Smooth muscle cell (in vitro differentiated cells): ENCODE data around the gene DPPA5. TPM values are rescaled to one million over a fixed set of nuclear protein-coding genes. Genes with fewer than 3 reads are reported as not detected.
A peak's percentile ranks its signal among the peaks of the same experiment; 100 is the strongest.
"Not testable (repeated sequence)": the region's sequence is repeated elsewhere in the genome, so short reads cannot be mapped to it uniquely, and the experiment has no call there.

Experiments used
- DNase-seq: peaks from one replicate; lab custom pipeline; 2025; ENCODE audit not compliant: unreplicated experiment; lab: John Stamatoyannopoulos, UW
- H2AFZ ChIP-seq: fragments of 200-600 bp; sonication (generic); 2 replicates; pipeline ENCODE4 v1.6.0; 2016; ENCODE audit warnings: antibody characterized with exemption, low read depth, mild to moderate bottlenecking
- H3F3A ChIP-seq: fragments of 200-600 bp; sonication (generic); 2 replicates; pipeline ENCODE4 v1.6.0; 2017; ENCODE audit warnings: antibody characterized with exemption, low read depth
- H3K27ac ChIP-seq: fragments of 200-600 bp; sonication (generic); 2 replicates; pipeline ENCODE4 v1.5.1; 2016; ENCODE audit warnings: low read depth, mild to moderate bottlenecking
- H3K27me3 ChIP-seq: fragments of 200-600 bp; sonication (generic); 2 replicates; pipeline ENCODE4 v1.6.1; 2016; ENCODE audit warnings: low read depth, mild to moderate bottlenecking
- H3K36me3 ChIP-seq: fragments of 200-600 bp; sonication (generic); 2 replicates; pipeline ENCODE4 v1.5.1; 2016; ENCODE audit warnings: low read depth
- H3K4me1 ChIP-seq: fragments of 200-600 bp; sonication (generic); 2 replicates; pipeline ENCODE4 v1.5.1; 2016; ENCODE audit warnings: low read depth
- H3K4me2 ChIP-seq: fragments of 200-600 bp; sonication (generic); 2 replicates; pipeline ENCODE4 v1.6.0; 2016; ENCODE audit warnings: mild to moderate bottlenecking
- H3K4me3 ChIP-seq: fragments of 200-600 bp; sonication (generic); 2 replicates; pipeline ENCODE4 v1.5.1; 2016; ENCODE audit warnings: mild to moderate bottlenecking
- H3K79me2 ChIP-seq: fragments of 200-600 bp; sonication (generic); 2 replicates; pipeline ENCODE4 v1.6.0; 2016; ENCODE audit warnings: low read depth, mild to moderate bottlenecking
- H3K9ac ChIP-seq: fragments of 200-600 bp; sonication (generic); 2 replicates; pipeline ENCODE4 v1.6.0; 2016; ENCODE audit warnings: low read depth
- H3K9me3 ChIP-seq: fragments of 200-600 bp; sonication (generic); replicated peaks from 2 replicates; pipeline ENCODE4 v1.5.1; 2016; ENCODE audit warnings: low read depth
- H4K20me1 ChIP-seq: fragments of 200-600 bp; sonication (generic); 2 replicates; pipeline ENCODE4 v1.6.0; 2016; ENCODE audit warnings: low read depth
- CTCF ChIP-seq: fragments of 200-600 bp; sonication (generic); IDR thresholded peaks from 2 replicates; pipeline ENCODE4 v1.5.1; 2017; ENCODE audit warnings: borderline replicate concordance, mild to moderate bottlenecking, antibody characterized with exemption; ENCODE audit not compliant: insufficient read depth, poor library complexity, severe bottlenecking
- WGBS: methylation state at CpG from one replicate; pipeline ENCODE4 v1.1.7; 2016; ENCODE audit warnings: low lambda C conversion rate; 5-methylcytosine and 5-hydroxymethylcytosine counted together
- polyA plus RNA-seq: library from polyadenylated mRNA; unstranded; fragments of >200 nt; fragmentation: Nextera tagmentation; extraction: Ambion mirVana; gene quantifications from 2 replicates; pipeline ENCODE4 v1.2.1, GENCODE V29; 2016
- small RNA-seq: library from RNA; depleted of rRNA; stranded (forward); fragments of <200 nt; gene quantifications from one replicate; pipeline ENCODE3, GENCODE V24; 2014
- total RNA-seq: library from RNA; depleted of rRNA; stranded (reverse); fragments of >200 nt; gene quantifications from 2 replicates; pipeline ENCODE4 v1.2.3, GENCODE V29; 2014

DPPA5 gene
- total and polyA plus RNA-seq, 2 experiments from 2014 or later = not detected

GRCh38 chr6:73309785-73310502 lies 44.1 kb downstream of the DPPA5 start:
- H4K20me1 ChIP-seq = no peaks in the 10 kb centered on the region
- H3K36me3 ChIP-seq = no peaks in the 10 kb centered on the region
- H3F3A ChIP-seq = no peaks in the 10 kb centered on the region
- H3K4me2 ChIP-seq = peak overlapping the region; percentile 94
- TF ChIP-seq CTCF = peak; percentile 44
- H3K4me3 ChIP-seq = peak overlapping the region; percentile 69
- H3K4me1 ChIP-seq = peaks cover 4% of the 10 kb centered on the region
- 2% methylated on average over 55 of the region's 59 CpGs for WGBS
- peaks cover 26% of the 10 kb centered on the region for H3K79me2 ChIP-seq
- peak overlapping the region; percentile 13 for H3K27ac ChIP-seq
- no peaks in the 10 kb centered on the region for H3K27me3 ChIP-seq
- no peaks in the 10 kb centered on the region for H3K9me3 ChIP-seq
- peak overlapping the region; percentile 56 for H3K9ac ChIP-seq
- H2AFZ ChIP-seq = peak overlapping the region; percentile 88
- DNase-seq = peak; percentile 42

- no peaks in the 10 kb centered on the region for H3K36me3 ChIP-seq
- H3K27me3 ChIP-seq = no peaks in the 10 kb centered on the region
- WGBS = 3% methylated on average over 13 of the region's 13 CpGs
- H3K79me2 ChIP-seq = peaks cover 26% of the 10 kb centered on the region
- H3K9ac ChIP-seq = peak overlapping the region; percentile 56
- no peaks in the 10 kb centered on the region for H3K9me3 ChIP-seq
- H3K4me3 ChIP-seq = peak overlapping the region; percentile 69
- no peak for TF ChIP-seq CTCF
- H4K20me1 ChIP-seq = no peaks in the 10 kb centered on the region
- no peaks in the 10 kb centered on the region for H3F3A ChIP-seq
- peak overlapping the region; percentile 13 for H3K27ac ChIP-seq
- no peak for DNase-seq
- peaks cover 4% of the 10 kb centered on the region for H3K4me1 ChIP-seq
- peak overlapping the region; percentile 94 for H3K4me2 ChIP-seq
- peak overlapping the region; percentile 88 for H2AFZ ChIP-seq
Observed at GRCh38 chr6:73309535-73309784, 44.6 kb downstream of the DPPA5 start.

DNA sequence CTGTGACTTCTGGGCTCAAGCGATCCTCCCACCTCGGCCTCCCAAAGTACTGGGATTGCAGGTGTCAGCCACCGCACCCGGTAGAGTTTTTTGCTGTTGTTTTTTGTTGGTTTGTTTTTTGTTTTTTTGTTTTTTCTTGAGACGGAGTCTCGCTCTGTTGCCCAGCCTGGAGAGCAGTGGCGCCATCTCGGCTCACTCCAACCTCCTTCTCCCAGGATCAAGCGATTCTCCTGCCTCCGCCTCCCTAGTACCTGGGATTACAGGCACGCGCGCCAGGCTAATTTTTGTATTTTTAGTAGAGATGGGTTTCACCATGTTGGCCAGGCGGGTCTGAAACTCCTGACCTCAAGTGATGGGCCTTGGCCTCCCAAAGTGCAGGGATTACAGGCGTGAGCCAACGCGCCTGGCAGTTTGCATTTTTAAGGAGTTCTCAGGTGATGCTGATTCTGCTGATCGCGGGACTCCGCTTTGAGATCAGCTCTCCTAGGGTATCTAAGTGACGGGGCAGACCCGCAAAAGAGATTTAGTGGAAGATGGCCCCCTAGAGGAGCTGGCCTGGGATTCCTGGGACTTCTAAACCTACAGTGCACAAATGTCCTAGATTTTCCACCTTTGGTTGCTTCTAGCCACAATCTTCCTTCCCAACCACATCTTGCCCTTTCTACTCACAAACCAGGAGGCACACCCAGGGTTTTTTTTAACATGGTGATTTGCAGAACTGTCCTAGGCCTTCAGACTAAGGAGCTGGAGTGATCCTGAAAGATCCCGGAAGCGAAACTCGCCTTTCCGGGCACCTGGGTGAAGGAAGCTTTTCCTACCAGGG lies 45.2 kb downstream of the DPPA5 start:
- Histone ChIP-seq H3K9me3 (no peaks in the 10 kb centered on the region), H3K36me3 (no peaks in the 10 kb centered on the region), H3K4me1 (peaks cover 4% of the 10 kb centered on the region), H3K9ac (peak overlapping the region; percentile 56), H2AFZ (peak overlapping the region; percentile 88), H3F3A (no peaks in the 10 kb centered on the region), H3K27ac (peak overlapping the region; percentile 13), H3K4me3 (peak overlapping the region; percentile 69), H3K4me2 (peak overlapping the region; percentile 94), H4K20me1 (no peaks in the 10 kb centered on the region), H3K79me2 (peaks cover 29% of the 10 kb centered on the region), H3K27me3 (no peaks in the 10 kb centered on the region)
- TF ChIP-seq CTCF = no peak
- WGBS = 67% methylated on average over 26 of the region's 26 CpGs
- no peak for DNase-seq

DNA sequence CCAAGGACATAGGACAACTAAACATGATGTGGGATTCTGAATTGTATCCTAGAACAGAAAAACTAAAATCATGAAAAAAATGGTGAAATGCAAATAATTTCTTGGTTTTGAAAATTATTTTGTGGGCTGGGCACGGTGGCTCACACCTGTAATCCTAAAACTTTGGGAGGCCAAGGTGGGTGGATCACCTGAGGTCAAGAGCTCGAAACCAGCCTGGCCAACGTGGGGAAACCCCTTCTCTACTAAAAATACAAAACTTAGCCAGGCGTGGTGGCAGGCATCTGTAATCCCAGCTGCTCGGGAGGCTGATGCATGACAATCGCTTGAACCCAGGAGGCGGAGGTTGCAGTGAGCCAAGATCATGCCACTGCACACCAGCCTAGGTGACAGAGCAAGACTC lies 50.3 kb downstream of the DPPA5 start:
- not testable (repeated sequence) for H3K9ac ChIP-seq, H3K4me1 ChIP-seq, H4K20me1 ChIP-seq, H3K9me3 ChIP-seq, H2AFZ ChIP-seq, H3K4me3 ChIP-seq, H3K27ac ChIP-seq, H3K27me3 ChIP-seq, H3K36me3 ChIP-seq, DNase-seq, H3F3A ChIP-seq, H3K4me2 ChIP-seq
- 93% methylated on average over 7 of the region's 7 CpGs for WGBS
- peaks cover 24% of the 10 kb centered on the region for H3K79me2 ChIP-seq

Small RNA genes lying within 50 kb of the gene (small RNA-seq; reads per million reads assigned to genes)
- 1.4 reads per million, percentile 38 among the genes with 10 or more reads in this experiment for gene RPL39P3

Other genes starting within 250 kb of the DPPA5 start
- gene KHDC1L, start 128.8 kb downstream of the DPPA5 start, total RNA-seq = not detected in 2 replicates
- 0.65 TPM in 1 of 2 replicates, not detected in the other for gene KHDC1L, start 128.8 kb downstream of the DPPA5 start, polyA plus RNA-seq
- gene KHDC1, start 91.1 kb downstream of the DPPA5 start, total RNA-seq = 1.6 and 4.0 TPM in 2 replicates
- 8.0 and 8.2 TPM in 2 replicates for gene KHDC1, start 91.1 kb downstream of the DPPA5 start, polyA plus RNA-seq
- not detected in 2 replicates for gene KHDC3L, start 8.4 kb upstream of the DPPA5 start, total RNA-seq
- gene KHDC3L, start 8.4 kb upstream of the DPPA5 start, polyA plus RNA-seq = 0.53 TPM in 1 of 2 replicates, not detected in the other
- gene OOEP, start 15.6 kb upstream of the DPPA5 start, total RNA-seq = not detected in 2 replicates
- not detected in 2 replicates for gene OOEP, start 15.6 kb upstream of the DPPA5 start, polyA plus RNA-seq
- gene DDX43, start 40.6 kb upstream of the DPPA5 start, total RNA-seq = not detected in 2 replicates
- gene DDX43, start 40.6 kb upstream of the DPPA5 start, polyA plus RNA-seq = not detected in 2 replicates
- gene CGAS, start 98.0 kb upstream of the DPPA5 start, total RNA-seq = 1.8 and 2.6 TPM in 2 replicates
- 0.87 and 1.6 TPM in 2 replicates for gene CGAS, start 98.0 kb upstream of the DPPA5 start, polyA plus RNA-seq
- gene MTO1, start 107.5 kb upstream of the DPPA5 start, total RNA-seq = 23.6 and 27.6 TPM in 2 replicates
- 16.5 TPM in 2 replicates for gene MTO1, start 107.5 kb upstream of the DPPA5 start, polyA plus RNA-seq
- 8,046 and 9,106 TPM in 2 replicates for gene EEF1A1, start 166.8 kb upstream of the DPPA5 start, total RNA-seq
- 2,147 and 2,255 TPM in 2 replicates for gene EEF1A1, start 166.8 kb upstream of the DPPA5 start, polyA plus RNA-seq